ENCODE results near the gene CDH12.

CDH12 gene

DNA sequence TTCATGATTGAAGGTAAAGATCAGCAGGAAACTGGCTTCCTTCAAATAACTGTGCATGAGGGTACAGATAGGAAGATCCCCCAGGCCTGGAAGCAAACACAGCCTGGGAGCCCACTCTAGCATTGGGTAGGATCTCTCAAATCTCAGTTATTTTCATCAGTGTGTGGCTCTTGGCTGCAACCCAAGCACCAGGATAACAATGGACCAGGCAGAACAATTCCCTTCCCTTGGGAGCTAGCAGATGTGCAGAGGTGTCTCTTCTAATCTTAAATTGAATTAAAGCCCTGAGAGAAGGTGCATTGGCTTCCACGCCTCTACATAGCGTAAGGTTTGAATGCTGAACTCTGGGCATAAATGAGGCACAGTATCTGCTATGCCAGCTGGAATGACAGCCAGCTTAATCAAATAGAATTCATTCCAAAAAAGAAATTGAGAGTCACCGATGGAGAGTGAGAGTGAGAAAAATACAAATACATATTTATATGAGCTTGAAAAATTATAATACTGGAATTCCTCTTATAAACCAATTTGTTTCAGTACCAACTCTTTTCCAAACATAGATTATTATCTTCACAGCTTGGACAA, 957.3 kb downstream of the CDH12 start:
- Histone ChIP-seq H3K9me3 (ENCODE audit: control insufficient read depth, insufficient read depth, low read length) (no peaks in the 10 kb centered on the region), H3K27ac (ENCODE audit: low read length) (no peak overlapping the region), H3K36me3 (ENCODE audit: control insufficient read depth, insufficient read depth, low read length) (no peaks in the 10 kb centered on the region), H3K27me3 (ENCODE audit: control insufficient read depth, insufficient read depth, low read length) (no peaks in the 10 kb centered on the region), H3K4me3 (ENCODE audit: low read length) (no peak overlapping the region), H3K4me1 (ENCODE audit: control insufficient read depth, insufficient read depth, low read length) (no peaks in the 10 kb centered on the region)
- WGBS (ENCODE audit: insufficient coverage, insufficient read length), result no CpG with 5 or more reads among the region's 3 CpGs
- DNase-seq (ENCODE audit: low read depth, low spot score), result no peak

DNA sequence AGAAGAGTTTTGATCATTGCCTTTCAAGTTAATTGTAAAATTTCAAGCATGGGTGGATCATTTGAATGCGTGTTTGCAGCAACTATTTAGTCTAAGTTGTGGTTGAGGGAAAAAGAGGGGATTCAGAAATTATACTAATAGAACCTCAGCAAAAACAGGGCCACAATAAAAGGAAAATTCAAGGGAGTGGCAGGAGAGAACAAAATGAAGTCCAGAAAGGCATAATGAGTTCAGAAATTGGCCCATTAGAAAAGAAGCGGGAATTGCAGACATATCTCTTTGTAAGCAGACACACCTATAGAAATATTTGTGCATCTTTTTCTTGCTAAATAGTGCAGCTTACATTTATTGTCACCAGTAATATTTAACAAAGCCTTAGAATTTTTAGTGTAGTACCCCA, 960.0 kb downstream of the CDH12 start:
- Histone ChIP-seq H3K27me3 (ENCODE audit: control insufficient read depth, insufficient read depth, low read length) (no peaks in the 10 kb centered on the region), H3K27ac (ENCODE audit: low read length) (no peak overlapping the region), H3K4me1 (ENCODE audit: control insufficient read depth, insufficient read depth, low read length) (no peaks in the 10 kb centered on the region), H3K36me3 (ENCODE audit: control insufficient read depth, insufficient read depth, low read length) (no peaks in the 10 kb centered on the region), H3K4me3 (ENCODE audit: low read length) (no peak overlapping the region), H3K9me3 (ENCODE audit: control insufficient read depth, insufficient read depth, low read length) (no peaks in the 10 kb centered on the region)
- WGBS (ENCODE audit: insufficient coverage, insufficient read length), result no CpG with 5 or more reads among the region's 2 CpGs
- DNase-seq (ENCODE audit: low read depth, low spot score), result no peak

- Histone ChIP-seq H3K27me3 (ENCODE audit: control insufficient read depth, insufficient read depth, low read length) (no peaks in the 10 kb centered on the region), H3K27ac (ENCODE audit: low read length) (no peak overlapping the region), H3K9me3 (ENCODE audit: control insufficient read depth, insufficient read depth, low read length) (no peaks in the 10 kb centered on the region), H3K4me1 (ENCODE audit: control insufficient read depth, insufficient read depth, low read length) (no peaks in the 10 kb centered on the region), H3K36me3 (ENCODE audit: control insufficient read depth, insufficient read depth, low read length) (no peaks in the 10 kb centered on the region), H3K4me3 (ENCODE audit: low read length) (no peak overlapping the region)
- no CpG with 5 or more reads among the region's 1 CpG for WGBS (ENCODE audit: insufficient coverage, insufficient read length)
- no peak for DNase-seq (ENCODE audit: low read depth, low spot score)
Observed at GRCh38 chr5:21889581-21889980, 963.6 kb downstream of the CDH12 start.

DNA sequence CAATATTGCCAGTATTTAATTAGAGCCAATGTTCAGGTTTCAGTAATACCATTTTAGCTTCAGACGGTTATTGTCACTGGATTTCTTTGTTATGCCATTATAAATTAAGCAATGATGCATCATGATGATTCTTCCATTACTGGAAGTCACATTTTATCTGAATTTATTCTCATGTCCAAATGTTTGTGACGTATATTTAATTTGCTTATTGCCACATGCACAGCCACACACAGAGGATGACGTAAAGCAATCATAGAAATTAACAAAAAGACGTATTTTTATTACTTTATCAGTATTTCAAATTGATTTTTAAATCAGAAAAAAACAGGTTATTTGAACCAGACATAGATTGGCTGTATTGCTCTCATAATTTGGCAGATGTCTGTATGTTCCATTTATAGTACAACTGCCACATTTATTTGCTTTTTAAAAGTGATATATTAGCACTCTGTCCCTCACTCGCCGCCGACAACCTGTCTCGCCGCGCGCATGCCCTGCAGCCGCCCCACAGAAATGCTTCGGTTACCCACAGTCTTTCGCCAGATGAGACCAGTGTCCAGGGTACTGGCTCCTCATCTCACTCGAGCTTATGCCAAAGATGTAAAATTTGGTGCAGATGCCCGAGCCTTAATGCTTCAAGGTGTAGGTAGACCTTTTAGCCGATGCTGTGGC, 970.9 kb downstream of the CDH12 start:
- no peaks in the 10 kb centered on the region for H3K4me1 ChIP-seq (ENCODE audit: control insufficient read depth, insufficient read depth, low read length)
- H3K4me3 ChIP-seq (ENCODE audit: low read length), result no peak overlapping the region
- H3K27me3 ChIP-seq (ENCODE audit: control insufficient read depth, insufficient read depth, low read length), result no peaks in the 10 kb centered on the region
- DNase-seq (ENCODE audit: low read depth, low spot score), result no peak
- H3K9me3 ChIP-seq (ENCODE audit: control insufficient read depth, insufficient read depth, low read length), result no peaks in the 10 kb centered on the region
- no peaks in the 10 kb centered on the region for H3K36me3 ChIP-seq (ENCODE audit: control insufficient read depth, insufficient read depth, low read length)
- H3K27ac ChIP-seq (ENCODE audit: low read length), result no peak overlapping the region
- no CpG with 5 or more reads among the region's 17 CpGs for WGBS (ENCODE audit: insufficient coverage, insufficient read length)

DNA sequence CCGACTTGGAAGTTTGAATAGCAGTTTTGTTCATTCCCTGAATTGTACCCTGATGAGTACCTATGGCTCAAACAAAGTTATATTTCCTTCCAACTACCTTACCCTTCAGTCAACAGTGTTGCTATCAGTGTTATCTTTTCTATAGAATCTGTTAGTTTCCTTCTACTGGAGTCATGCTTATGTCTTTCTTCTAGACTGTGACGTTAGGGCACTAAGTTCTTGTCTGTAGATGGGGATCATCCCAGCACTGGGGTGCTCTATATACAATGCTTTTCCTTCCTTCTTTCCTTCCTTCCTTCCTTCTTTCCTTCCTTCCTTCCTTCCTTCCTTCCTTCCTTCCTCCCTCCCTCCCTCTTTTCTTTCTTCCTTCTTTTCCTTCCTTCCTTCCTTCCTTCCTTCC, 973.0 kb downstream of the CDH12 start:
- Histone ChIP-seq H3K27me3 (ENCODE audit: control insufficient read depth, insufficient read depth, low read length) (no peaks in the 10 kb centered on the region), H3K27ac (ENCODE audit: low read length) (no peak overlapping the region), H3K4me1 (ENCODE audit: control insufficient read depth, insufficient read depth, low read length) (no peaks in the 10 kb centered on the region), H3K4me3 (ENCODE audit: low read length) (no peak overlapping the region), H3K9me3 (ENCODE audit: control insufficient read depth, insufficient read depth, low read length) (no peaks in the 10 kb centered on the region), H3K36me3 (ENCODE audit: control insufficient read depth, insufficient read depth, low read length) (no peaks in the 10 kb centered on the region)
- no CpG with 5 or more reads among the region's 2 CpGs for WGBS (ENCODE audit: insufficient coverage, insufficient read length)
- DNase-seq (ENCODE audit: low read depth, low spot score), result no peak

DNA sequence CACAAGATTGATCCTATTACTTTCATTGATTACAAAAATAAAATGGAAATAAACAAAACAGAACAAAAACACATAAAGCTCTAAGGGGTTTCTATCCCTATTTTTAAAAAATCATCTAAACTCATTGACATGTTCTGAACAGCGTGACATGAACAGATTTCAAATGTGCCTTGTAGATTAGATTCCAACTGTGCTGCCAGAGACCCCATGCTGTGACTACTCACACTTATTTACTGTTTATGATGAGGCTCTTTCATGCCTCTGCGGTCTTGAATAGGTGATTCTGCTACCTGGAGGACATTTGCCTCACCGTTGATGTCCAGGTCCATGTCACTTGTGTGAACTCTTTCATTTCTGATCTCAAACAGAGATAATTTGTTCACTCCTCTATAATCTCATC, 990.2 kb downstream of the CDH12 start:
- Histone ChIP-seq H3K27ac (ENCODE audit: low read length) (no peak overlapping the region), H3K36me3 (ENCODE audit: control insufficient read depth, insufficient read depth, low read length) (no peaks in the 10 kb centered on the region), H3K4me1 (ENCODE audit: control insufficient read depth, insufficient read depth, low read length) (no peaks in the 10 kb centered on the region), H3K9me3 (ENCODE audit: control insufficient read depth, insufficient read depth, low read length) (no peaks in the 10 kb centered on the region), H3K27me3 (ENCODE audit: control insufficient read depth, insufficient read depth, low read length) (no peaks in the 10 kb centered on the region), H3K4me3 (ENCODE audit: low read length) (no peak overlapping the region)
- DNase-seq (ENCODE audit: low read depth, low spot score), result no peak
- WGBS (ENCODE audit: insufficient coverage, insufficient read length), result no CpG with 5 or more reads among the region's 3 CpGs

DNA sequence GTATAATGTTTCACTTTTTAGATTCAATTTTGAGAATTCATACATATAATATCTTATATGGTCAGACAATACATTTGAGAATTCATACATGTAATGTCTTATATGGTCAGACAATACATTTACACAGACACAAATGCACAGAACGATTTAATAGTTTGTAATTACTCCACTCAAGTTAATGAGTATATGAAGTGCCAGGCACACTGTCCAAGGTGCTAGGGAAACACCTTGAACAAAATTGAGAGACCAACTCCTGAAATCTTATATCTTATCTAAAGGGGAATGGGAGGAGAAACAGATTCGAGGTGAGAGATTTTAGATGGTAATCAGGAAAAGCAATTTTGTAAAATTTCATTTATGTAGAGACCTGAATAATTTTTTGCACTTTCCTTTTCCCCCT, 994.7 kb downstream of the CDH12 start:
- WGBS (ENCODE audit: insufficient coverage, insufficient read length), result no CpG with 5 or more reads among the region's 2 CpGs
- H3K4me1 ChIP-seq (ENCODE audit: control insufficient read depth, insufficient read depth, low read length), result no peaks in the 10 kb centered on the region
- DNase-seq (ENCODE audit: low read depth, low spot score), result no peak
- H3K27me3 ChIP-seq (ENCODE audit: control insufficient read depth, insufficient read depth, low read length), result no peaks in the 10 kb centered on the region
- H3K4me3 ChIP-seq (ENCODE audit: low read length), result no peak overlapping the region
- H3K9me3 ChIP-seq (ENCODE audit: control insufficient read depth, insufficient read depth, low read length), result no peaks in the 10 kb centered on the region
- no peaks in the 10 kb centered on the region for H3K36me3 ChIP-seq (ENCODE audit: control insufficient read depth, insufficient read depth, low read length)
- H3K27ac ChIP-seq (ENCODE audit: low read length), result no peak overlapping the region

GRCh38 chr5:21856987-21857386, 996.2 kb downstream of the CDH12 start:
- DNase-seq (ENCODE audit: low read depth, low spot score), result no peak
- WGBS (ENCODE audit: insufficient coverage, insufficient read length), result no CpG with 5 or more reads among the region's 3 CpGs
- no peaks in the 10 kb centered on the region for H3K36me3 ChIP-seq (ENCODE audit: control insufficient read depth, insufficient read depth, low read length)

DNA sequence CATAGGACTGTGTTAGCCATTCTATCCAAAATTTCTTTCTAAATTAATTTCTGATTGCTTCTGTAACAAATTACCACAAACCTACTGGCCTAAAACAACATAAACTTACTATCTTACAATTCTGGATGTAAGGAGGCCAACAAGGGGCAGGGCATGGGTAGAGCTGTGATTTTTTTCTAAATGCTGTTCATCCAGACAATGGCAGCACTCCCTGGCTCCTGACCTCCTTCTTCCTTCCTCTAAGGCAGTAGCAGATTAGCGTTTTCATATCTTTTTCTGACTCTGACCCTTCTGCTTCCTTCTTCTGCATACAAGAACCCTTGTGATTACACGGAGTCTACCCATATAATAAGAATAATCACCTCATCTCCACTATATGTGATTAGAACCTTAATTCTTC, 1005.8 kb downstream of the CDH12 start:
- no peaks in the 10 kb centered on the region for H3K27me3 ChIP-seq (ENCODE audit: control insufficient read depth, insufficient read depth, low read length)
- no peaks in the 10 kb centered on the region for H3K9me3 ChIP-seq (ENCODE audit: control insufficient read depth, insufficient read depth, low read length)
- WGBS (ENCODE audit: insufficient coverage, insufficient read length), result no CpG with 5 or more reads among the region's 2 CpGs
- no peak for DNase-seq (ENCODE audit: low read depth, low spot score)
- no peaks in the 10 kb centered on the region for H3K4me1 ChIP-seq (ENCODE audit: control insufficient read depth, insufficient read depth, low read length)
- H3K36me3 ChIP-seq (ENCODE audit: control insufficient read depth, insufficient read depth, low read length), result no peaks in the 10 kb centered on the region
- no peak overlapping the region for H3K27ac ChIP-seq (ENCODE audit: low read length)
- H3K4me3 ChIP-seq (ENCODE audit: low read length), result no peak overlapping the region

More at GRCh38 chr5:21856987-21857386, 996.2 kb downstream of the CDH12 start:
- no peaks in the 10 kb centered on the region for H3K27me3 ChIP-seq (ENCODE audit: control insufficient read depth, insufficient read depth, low read length)
- H3K9me3 ChIP-seq (ENCODE audit: control insufficient read depth, insufficient read depth, low read length), result no peaks in the 10 kb centered on the region
- H3K4me1 ChIP-seq (ENCODE audit: control insufficient read depth, insufficient read depth, low read length), result no peaks in the 10 kb centered on the region
- no peak overlapping the region for H3K4me3 ChIP-seq (ENCODE audit: low read length)
- H3K27ac ChIP-seq (ENCODE audit: low read length), result no peak overlapping the region

DNA sequence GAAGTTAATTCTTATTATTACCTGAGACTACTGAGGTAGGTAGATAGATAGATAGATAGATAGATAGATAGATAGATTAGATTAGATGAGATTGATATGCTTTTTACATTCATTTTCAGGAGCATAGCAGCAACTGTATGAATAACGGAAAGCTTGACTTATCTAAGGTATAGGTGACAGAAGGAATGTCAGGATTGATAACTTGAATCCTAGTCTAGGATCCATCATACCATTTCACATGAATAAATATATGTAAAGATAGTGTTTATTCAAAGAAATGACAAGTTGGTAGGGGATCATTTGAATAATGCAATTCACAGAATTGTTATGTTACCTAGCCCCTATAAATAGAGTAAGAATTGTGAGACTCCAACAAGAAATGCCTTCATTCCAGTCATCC, 1008.2 kb downstream of the CDH12 start:
- H3K27ac ChIP-seq (ENCODE audit: low read length), result no peak overlapping the region
- WGBS (ENCODE audit: insufficient coverage, insufficient read length), result no CpG with 5 or more reads among the region's 1 CpG

DNA sequence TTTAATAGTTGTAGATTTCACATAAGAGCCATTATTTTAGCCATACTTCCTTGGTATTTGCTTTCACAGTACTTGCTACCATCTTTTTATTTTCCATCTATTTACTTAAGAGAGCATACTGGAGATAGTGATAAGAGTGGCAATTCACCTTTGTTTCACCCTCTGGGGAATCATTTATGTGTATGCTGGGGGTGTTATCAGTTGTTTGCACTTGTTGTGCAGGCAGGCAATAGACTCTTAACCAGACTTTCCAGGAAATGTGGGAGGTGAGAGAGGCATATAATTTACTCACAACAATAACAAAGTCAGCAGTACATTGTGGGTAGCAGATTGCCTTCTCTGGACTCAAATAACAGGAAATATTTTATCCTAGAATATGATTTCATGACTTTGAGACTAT, 1018.3 kb downstream of the CDH12 start:
- Histone ChIP-seq H3K4me3 (ENCODE audit: low read length) (no peak overlapping the region), H3K4me1 (ENCODE audit: control insufficient read depth, insufficient read depth, low read length) (no peaks in the 10 kb centered on the region), H3K9me3 (ENCODE audit: control insufficient read depth, insufficient read depth, low read length) (no peaks in the 10 kb centered on the region), H3K27me3 (ENCODE audit: control insufficient read depth, insufficient read depth, low read length) (no peaks in the 10 kb centered on the region), H3K27ac (ENCODE audit: low read length) (no peak overlapping the region), H3K36me3 (ENCODE audit: control insufficient read depth, insufficient read depth, low read length) (no peaks in the 10 kb centered on the region)
- DNase-seq (ENCODE audit: low read depth, low spot score), result no peak

More for the DNA sequence above, 1008.2 kb downstream of the CDH12 start:
- no peak overlapping the region for H3K4me3 ChIP-seq (ENCODE audit: low read length)
- H3K9me3 ChIP-seq (ENCODE audit: control insufficient read depth, insufficient read depth, low read length), result no peaks in the 10 kb centered on the region
- H3K4me1 ChIP-seq (ENCODE audit: control insufficient read depth, insufficient read depth, low read length), result no peaks in the 10 kb centered on the region
- H3K36me3 ChIP-seq (ENCODE audit: control insufficient read depth, insufficient read depth, low read length), result no peaks in the 10 kb centered on the region
- no peaks in the 10 kb centered on the region for H3K27me3 ChIP-seq (ENCODE audit: control insufficient read depth, insufficient read depth, low read length)
- DNase-seq (ENCODE audit: low read depth, low spot score), result no peak

Measured in iPS DF 6.9 (cell line).